ENCODE results near the gene STARD6.

The STARD6 gene

GRCh38 chr18:54381640-54382039, 24.0 kb upstream of the STARD6 start:
- TF ChIP-seq CTCF (IDR thresholded peaks at IDR 0.05; ENCODE audit: low read depth, low read length, missing control alignments) = no peak
- no peak overlapping the region for H3K4me3 ChIP-seq (replicated peaks; ENCODE audit: low read depth, low read length)
- no peak for DNase-seq (ENCODE audit: extremely low read depth, low read depth)

- no peak for TF ChIP-seq CTCF (IDR thresholded peaks at IDR 0.05; ENCODE audit: low read depth, low read length, missing control alignments)
- no peak overlapping the region for H3K4me3 ChIP-seq (replicated peaks; ENCODE audit: low read depth, low read length)
- no peak for DNase-seq (ENCODE audit: extremely low read depth, low read depth)
Measured at GRCh38 chr18:54378057-54378456, 20.4 kb upstream of the STARD6 start.

- no peak for DNase-seq (ENCODE audit: extremely low read depth, low read depth)
- TF ChIP-seq CTCF (IDR thresholded peaks at IDR 0.05; ENCODE audit: low read depth, low read length, missing control alignments) = no peak
- H3K4me3 ChIP-seq (replicated peaks; ENCODE audit: low read depth, low read length) = no peak overlapping the region
Measured at GRCh38 chr18:54360406-54360805, 2.7 kb upstream of the STARD6 start.

- no peak for DNase-seq (ENCODE audit: extremely low read depth, low read depth)
- H3K4me3 ChIP-seq (replicated peaks; ENCODE audit: low read depth, low read length) = peak overlapping the region; percentile 75
- TF ChIP-seq CTCF (IDR thresholded peaks at IDR 0.05; ENCODE audit: low read depth, low read length, missing control alignments) = no peak
Measured at GRCh38 chr18:54359233-54359632, 1.6 kb upstream of the STARD6 start.

- H3K4me3 ChIP-seq (replicated peaks; ENCODE audit: low read depth, low read length) = peak overlapping the region; percentile 75
- peak; percentile 3 for DNase-seq (ENCODE audit: extremely low read depth, low read depth)
- no peak for TF ChIP-seq CTCF (IDR thresholded peaks at IDR 0.05; ENCODE audit: low read depth, low read length, missing control alignments)
Measured at GRCh38 chr18:54358495-54359040, 910 bp upstream of the STARD6 start.

GRCh38 chr18:54357082-54357659, 487 bp downstream of the STARD6 start:
- no peak for TF ChIP-seq CTCF (IDR thresholded peaks at IDR 0.05; ENCODE audit: low read depth, low read length, missing control alignments)
- H3K4me3 ChIP-seq (replicated peaks; ENCODE audit: low read depth, low read length) = peak overlapping the region; percentile 75
- DNase-seq (ENCODE audit: extremely low read depth, low read depth) = peak; percentile 2

GRCh38 chr18:54351186-54351585, 6.5 kb downstream of the STARD6 start:
- no peak for DNase-seq (ENCODE audit: extremely low read depth, low read depth)
- no peak overlapping the region for H3K4me3 ChIP-seq (replicated peaks; ENCODE audit: low read depth, low read length)
- no peak for TF ChIP-seq CTCF (IDR thresholded peaks at IDR 0.05; ENCODE audit: low read depth, low read length, missing control alignments)
